Upper lobe of right lung (tissue), 1 donor: ENCODE data around the gene DMD. TPM values are rescaled to one million over a fixed set of nuclear protein-coding genes. Genes with fewer than 3 reads are reported as not detected.
"Not testable (repeated sequence)": the region's sequence is repeated elsewhere in the genome, so short reads cannot be mapped to it uniquely, and the experiment has no call there.

ENCODE experiments used
- ATAC-seq: fragments of 200-7000 bp; cut with Tn5 transposase; one replicate; pipeline ENCODE4 v1.9.1; 2020; ENCODE audit warnings: mild to moderate bottlenecking, moderate library complexity
- DNase-seq: peaks from one replicate; pipeline ENCODE4 v3.0.0-alpha.2; 2020
- H3K27ac ChIP-seq: fragments of 200-600 bp; one replicate; pipeline ENCODE4 v1.8.0; 2022
- H3K27me3 ChIP-seq: fragments of 200-600 bp; one replicate; pipeline ENCODE4 v1.8.0; 2022; ENCODE audit warnings: mild to moderate bottlenecking
- H3K36me3 ChIP-seq: fragments of 200-600 bp; one replicate; pipeline ENCODE4 v1.8.0; 2022
- H3K4me1 ChIP-seq: fragments of 200-600 bp; one replicate; pipeline ENCODE4 v1.8.0; 2022
- H3K4me3 ChIP-seq: fragments of 200-600 bp; one replicate; pipeline ENCODE4 v1.8.0; 2022; ENCODE audit warnings: mild to moderate bottlenecking
- H3K9me3 ChIP-seq: fragments of 200-600 bp; one replicate; pipeline ENCODE4 v1.8.0; 2022
- intact Hi-C: fragments of 100-400 bp; cut with DNase I; formaldehyde crosslinking; loops from one replicate; pipeline ENCODE4 v1.11.0; 2022
- total RNA-seq: library from RNA; stranded (reverse); fragmentation: NEBNext Ultra II Directional; extraction: Animal tissue kit (Norgen Biotek cat#: 25700); gene quantifications from one replicate; pipeline ENCODE4 v1.2.1, GENCODE V29; 2021
- TF ChIP-seq, protein P1 (sequence below): fragments of 200-600 bp; IDR thresholded peaks from one replicate; pipeline ENCODE4 v1.8.0; 2022; ENCODE audit warnings: antibody characterized with exemption
- donor health status: DM: no; HTN: yes; CAD: no; lungs with severe emphysema.

Gene DMD
- total RNA-seq, 1 donor from 2014 or later: 24.7 TPM

DNA sequence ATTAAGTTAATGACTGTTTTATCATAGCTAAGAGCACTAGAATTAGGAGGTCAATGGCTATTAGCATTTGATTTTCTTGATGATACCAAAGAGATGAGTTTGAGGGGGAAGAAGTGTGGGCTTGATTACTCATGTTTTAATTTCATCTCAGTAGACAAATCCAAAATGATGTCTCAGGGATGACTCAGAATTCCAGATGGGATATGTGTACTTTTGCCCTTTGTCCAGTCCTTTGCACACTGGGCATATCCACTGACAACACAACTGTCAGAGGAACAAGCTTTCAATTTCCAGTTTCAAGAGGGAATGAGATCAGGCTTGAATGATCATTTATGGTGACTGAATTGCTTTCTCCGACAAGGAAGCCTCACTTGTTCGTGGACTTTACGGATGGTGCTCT is 1814.2 kb downstream of the DMD start:
- ATAC-seq (no peak), DNase-seq (no peak)
- intact Hi-C loops: no loop called here
- no peaks in the 10 kb centered on the region for H3K36me3 ChIP-seq
- H3K9me3 ChIP-seq: no peaks in the 10 kb centered on the region
- no peak overlapping the region for H3K4me3 ChIP-seq
- no peak overlapping the region for H3K27ac ChIP-seq
- H3K4me1 ChIP-seq: no peaks in the 10 kb centered on the region
- TF ChIP-seq, protein P1, sequence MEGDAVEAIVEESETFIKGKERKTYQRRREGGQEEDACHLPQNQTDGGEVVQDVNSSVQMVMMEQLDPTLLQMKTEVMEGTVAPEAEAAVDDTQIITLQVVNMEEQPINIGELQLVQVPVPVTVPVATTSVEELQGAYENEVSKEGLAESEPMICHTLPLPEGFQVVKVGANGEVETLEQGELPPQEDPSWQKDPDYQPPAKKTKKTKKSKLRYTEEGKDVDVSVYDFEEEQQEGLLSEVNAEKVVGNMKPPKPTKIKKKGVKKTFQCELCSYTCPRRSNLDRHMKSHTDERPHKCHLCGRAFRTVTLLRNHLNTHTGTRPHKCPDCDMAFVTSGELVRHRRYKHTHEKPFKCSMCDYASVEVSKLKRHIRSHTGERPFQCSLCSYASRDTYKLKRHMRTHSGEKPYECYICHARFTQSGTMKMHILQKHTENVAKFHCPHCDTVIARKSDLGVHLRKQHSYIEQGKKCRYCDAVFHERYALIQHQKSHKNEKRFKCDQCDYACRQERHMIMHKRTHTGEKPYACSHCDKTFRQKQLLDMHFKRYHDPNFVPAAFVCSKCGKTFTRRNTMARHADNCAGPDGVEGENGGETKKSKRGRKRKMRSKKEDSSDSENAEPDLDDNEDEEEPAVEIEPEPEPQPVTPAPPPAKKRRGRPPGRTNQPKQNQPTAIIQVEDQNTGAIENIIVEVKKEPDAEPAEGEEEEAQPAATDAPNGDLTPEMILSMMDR: no peak
- no peaks in the 10 kb centered on the region for H3K27me3 ChIP-seq

DNA sequence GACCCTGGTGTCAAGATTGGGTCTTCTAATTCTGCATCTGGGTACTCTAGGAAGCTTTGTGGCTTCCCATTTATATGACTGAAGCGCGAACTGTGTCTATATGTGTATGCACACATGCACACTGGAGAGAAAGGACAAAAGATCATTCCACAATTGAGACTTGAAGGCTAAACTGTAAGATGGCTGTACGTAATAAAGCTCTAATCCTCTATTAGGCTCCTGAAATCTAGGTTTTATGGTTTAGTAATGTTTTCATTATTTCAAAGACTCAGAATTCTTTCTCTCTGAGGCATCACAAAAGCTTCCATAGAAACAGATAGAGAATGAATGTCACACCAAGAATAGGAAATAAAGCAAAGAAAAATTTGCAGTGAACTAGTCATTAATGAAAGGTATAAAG is 1818.8 kb downstream of the DMD start:
- no peaks in the 10 kb centered on the region for H3K9me3 ChIP-seq
- intact Hi-C loops: no loop called here
- no peak for DNase-seq
- H3K36me3 ChIP-seq: no peaks in the 10 kb centered on the region
- TF ChIP-seq, protein P1: no peak
- H3K4me1 ChIP-seq: no peaks in the 10 kb centered on the region
- no peaks in the 10 kb centered on the region for H3K27me3 ChIP-seq
- H3K4me3 ChIP-seq: no peak overlapping the region
- no peak for ATAC-seq
- no peak overlapping the region for H3K27ac ChIP-seq

DNA sequence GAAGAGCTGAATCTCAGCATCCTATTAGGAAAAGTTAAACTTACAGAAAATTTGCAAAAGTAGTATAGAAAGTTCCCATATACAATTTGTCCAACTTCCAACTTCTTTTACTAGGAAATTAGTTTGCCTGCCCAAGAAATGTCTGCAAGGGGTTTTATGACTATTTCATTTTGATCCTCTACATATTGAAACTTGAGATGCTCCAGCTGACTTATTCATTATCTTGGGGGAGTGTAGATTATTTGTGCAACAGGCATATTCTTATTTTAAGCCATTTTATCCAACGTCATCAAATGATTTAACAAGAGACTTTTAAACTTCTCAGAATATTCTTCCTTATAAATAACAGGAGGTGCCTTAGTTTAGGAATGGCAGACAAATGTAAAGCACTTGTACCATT is 1822.4 kb downstream of the DMD start:
- ATAC-seq (no peak), DNase-seq (no peak)
- intact Hi-C loops: no loop called here
- no peak overlapping the region for H3K27ac ChIP-seq
- no peaks in the 10 kb centered on the region for H3K36me3 ChIP-seq
- H3K27me3 ChIP-seq: no peaks in the 10 kb centered on the region
- H3K4me1 ChIP-seq: no peaks in the 10 kb centered on the region
- H3K9me3 ChIP-seq: no peaks in the 10 kb centered on the region
- H3K4me3 ChIP-seq: no peak overlapping the region
- TF ChIP-seq, protein P1: no peak

DNA sequence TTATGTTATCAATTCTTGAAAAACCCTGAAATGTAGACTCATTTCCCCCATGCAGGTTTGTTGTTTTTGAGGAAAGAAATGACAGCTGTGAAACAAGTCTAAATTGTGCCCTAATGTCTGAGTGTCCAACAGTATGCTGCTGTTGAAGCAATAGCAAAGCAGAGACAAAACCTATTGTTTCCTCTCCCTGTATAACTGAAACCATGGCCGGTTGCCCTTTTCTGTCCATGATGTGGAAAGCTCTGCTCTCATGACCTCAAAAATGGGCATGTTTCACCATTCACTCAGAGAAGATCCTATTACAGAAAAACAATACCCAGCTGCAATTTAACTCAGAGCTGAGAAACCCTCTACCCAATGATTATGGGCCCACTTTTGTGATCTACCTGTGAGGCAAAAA is 1826.9 kb downstream of the DMD start:
- intact Hi-C loops: no loop called here
- Histone ChIP-seq H3K27me3 (no peaks in the 10 kb centered on the region), H3K27ac (no peak overlapping the region), H3K4me1 (no peaks in the 10 kb centered on the region), H3K36me3 (no peaks in the 10 kb centered on the region), H3K9me3 (no peaks in the 10 kb centered on the region), H3K4me3 (no peak overlapping the region)
- DNase-seq: no peak
- TF ChIP-seq, protein P1: no peak
- no peak for ATAC-seq

DNA sequence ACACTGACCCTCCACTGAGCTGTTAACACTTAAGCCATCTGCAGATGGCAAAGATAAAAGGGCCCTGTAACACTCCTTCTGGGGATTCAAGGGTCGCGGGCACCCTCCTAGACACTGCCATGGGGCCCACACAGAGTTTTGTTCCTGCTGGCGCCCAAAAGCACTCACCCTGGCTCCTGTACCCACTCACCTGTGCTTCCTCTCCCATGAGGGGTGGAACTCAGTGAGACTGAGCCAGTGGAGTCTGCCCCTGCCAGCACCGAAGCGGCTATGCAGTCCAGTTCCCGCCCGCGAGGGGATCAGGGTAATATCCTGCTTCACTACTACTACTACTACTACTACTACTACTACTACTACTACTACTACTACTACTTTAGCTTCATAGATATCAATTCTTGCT is 1827.4 kb downstream of the DMD start:
- H3K27me3 ChIP-seq: no peaks in the 10 kb centered on the region
- no peak for ATAC-seq
- DNase-seq: no peak
- no peaks in the 10 kb centered on the region for H3K36me3 ChIP-seq
- H3K4me1 ChIP-seq: no peaks in the 10 kb centered on the region
- no peak overlapping the region for H3K27ac ChIP-seq
- H3K4me3 ChIP-seq: no peak overlapping the region
- intact Hi-C loops: no loop called here
- TF ChIP-seq, protein P1: no peak
- H3K9me3 ChIP-seq: no peaks in the 10 kb centered on the region

DNA sequence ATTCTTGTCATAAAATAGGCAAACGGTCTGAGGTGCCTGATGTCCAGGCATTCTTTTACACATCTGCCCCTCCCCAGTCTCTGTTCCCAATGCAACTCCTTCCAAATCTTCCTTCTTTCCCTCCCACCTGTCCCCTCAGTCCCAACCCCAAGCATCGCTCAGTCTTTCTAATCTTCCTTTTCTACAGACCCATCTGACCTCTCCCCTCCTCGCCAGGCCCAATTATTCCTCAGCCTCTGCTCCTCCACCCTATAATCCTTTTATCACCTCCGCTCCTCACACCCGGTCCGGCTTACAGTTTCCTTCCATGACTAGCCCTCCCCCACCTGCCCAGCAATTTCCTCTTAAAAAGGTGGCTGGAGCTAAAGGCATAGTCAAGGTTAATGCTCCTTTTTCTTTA is 1832.4 kb downstream of the DMD start:
- H3K27ac ChIP-seq, DNase-seq, ATAC-seq, H3K4me3 ChIP-seq, intact Hi-C loops, H3K4me1 ChIP-seq, H3K27me3 ChIP-seq, H3K36me3 ChIP-seq, H3K9me3 ChIP-seq: not testable (repeated sequence)

DNA sequence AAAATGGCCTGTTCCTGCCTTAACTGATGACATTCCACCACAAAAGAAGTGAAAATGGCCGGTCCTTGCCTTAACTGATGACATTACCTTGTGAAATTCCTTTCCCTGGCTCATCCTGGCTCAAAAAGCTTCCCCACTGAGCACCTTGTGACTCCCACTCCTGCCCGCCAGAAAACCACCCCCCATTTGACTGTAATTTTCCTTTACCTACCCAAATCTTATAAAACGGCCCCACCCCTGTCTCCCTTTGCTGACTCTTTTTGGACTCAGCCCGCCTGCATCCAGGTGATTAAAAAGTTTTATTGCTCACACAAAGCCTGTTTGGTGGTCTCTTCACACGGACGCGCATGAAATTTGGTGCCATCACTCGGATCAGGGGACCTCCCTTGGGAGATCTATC is 1833.5 kb downstream of the DMD start:
- DNase-seq, H3K27ac ChIP-seq, H3K4me1 ChIP-seq, H3K9me3 ChIP-seq, H3K4me3 ChIP-seq, intact Hi-C loops, ATAC-seq, H3K36me3 ChIP-seq, H3K27me3 ChIP-seq: not testable (repeated sequence)
